MM.1S (cell line): Measurements from ENCODE around the gene PITRM1.

Experiments
- DNase-seq: peaks from one replicate; pipeline ENCODE4 v3.0.0-alpha.2; 2015
- H2AFZ ChIP-seq: fragments of 300-600 bp; sonication (generic); 2 replicates; pipeline ENCODE4 v1.6.0; 2016; ENCODE audit warnings: antibody characterized with exemption, low read length
- H3F3A ChIP-seq: fragments of 300-600 bp; sonication (generic); 2 replicates; pipeline ENCODE4 v1.6.1; 2016; ENCODE audit warnings: mild to moderate bottlenecking, antibody characterized with exemption, low read length, moderate library complexity, mixed read lengths; ENCODE audit not compliant: insufficient read depth
- H3K27ac ChIP-seq: fragments of 300-600 bp; sonication (generic); 2 replicates; pipeline ENCODE4 v1.5.1; 2016; ENCODE audit warnings: mild to moderate bottlenecking, low read length
- H3K27me3 ChIP-seq: fragments of 300-600 bp; sonication (generic); replicated peaks from 2 replicates; pipeline ENCODE4 v1.6.0; 2016; ENCODE audit warnings: low read length; ENCODE audit not compliant: insufficient read depth
- H3K36me3 ChIP-seq: fragments of 300-600 bp; sonication (generic); replicated peaks from 2 replicates; pipeline ENCODE4 v1.6.1; 2016; ENCODE audit warnings: mild to moderate bottlenecking, low read length, mixed read lengths; ENCODE audit not compliant: insufficient read depth
- H3K4me1 ChIP-seq: fragments of 300-600 bp; sonication (generic); 2 replicates; pipeline ENCODE4 v1.6.1; 2016; ENCODE audit warnings: low read length, mixed read lengths
- H3K4me2 ChIP-seq: fragments of 300-600 bp; sonication (generic); 2 replicates; pipeline ENCODE4 v1.6.0; 2016; ENCODE audit warnings: low read depth, low read length
- H3K4me3 ChIP-seq: fragments of 300-600 bp; sonication (generic); 2 replicates; pipeline ENCODE4 v1.5.1; 2016; ENCODE audit warnings: low read length, mixed read lengths
- H3K79me2 ChIP-seq: fragments of 300-600 bp; sonication (generic); 2 replicates; pipeline ENCODE4 v1.6.1; 2016; ENCODE audit warnings: mixed run types, low read length, mixed read lengths
- H3K9ac ChIP-seq: fragments of 300-600 bp; sonication (generic); 2 replicates; pipeline ENCODE4 v1.6.1; 2016; ENCODE audit warnings: low read length, mixed read lengths
- H3K9me2 ChIP-seq: fragments of 300-600 bp; sonication (generic); replicated peaks from 2 replicates; pipeline ENCODE4 v1.6.1; 2016; ENCODE audit warnings: mild to moderate bottlenecking, low read length, mixed read lengths; ENCODE audit not compliant: insufficient read depth
- H3K9me3 ChIP-seq: fragments of 300-600 bp; sonication (generic); replicated peaks from 2 replicates; pipeline ENCODE4 v1.6.1; 2016; ENCODE audit warnings: mild to moderate bottlenecking, low read length, mixed read lengths; ENCODE audit not compliant: insufficient read depth
- H4K20me1 ChIP-seq: fragments of 300-600 bp; sonication (generic); 2 replicates; pipeline ENCODE4 v1.6.1; 2016; ENCODE audit warnings: mild to moderate bottlenecking, low read length, moderate library complexity, mixed read lengths; ENCODE audit not compliant: insufficient read depth
- CTCF ChIP-seq: fragments of 300-600 bp; sonication (generic); IDR thresholded peaks from 2 replicates; pipeline ENCODE4 v1.5.1; 2016; ENCODE audit warnings: antibody characterized with exemption, low read length, mixed read lengths
- EZH2 ChIP-seq: fragments of 300-600 bp; sonication (generic); optimal IDR thresholded peaks from 2 replicates; pipeline ENCODE3; 2017; ENCODE audit warnings: low read depth, mild to moderate bottlenecking, antibody characterized with exemption, low read length, mixed read lengths
- EZH2phosphoT487 ChIP-seq: fragments of 300-600 bp; sonication (generic); IDR thresholded peaks from 2 replicates; pipeline ENCODE4 v1.6.1; 2018; ENCODE audit warnings: antibody characterized with exemption, low read length

PITRM1 gene

GRCh38 chr10:3186368-3186767 is 13.8 kb upstream of the PITRM1 start:
- Histone ChIP-seq H4K20me1 (no peaks in the 10 kb centered on the region), H3K27ac (no peak overlapping the region), H3K79me2 (no peaks in the 10 kb centered on the region), H3K9me3 (no peaks in the 10 kb centered on the region), H3K4me2 (no peak overlapping the region), H3K27me3 (no peaks in the 10 kb centered on the region), H3F3A (no peaks in the 10 kb centered on the region), H2AFZ (no peak overlapping the region), H3K9ac (no peak overlapping the region), H3K4me1 (no peaks in the 10 kb centered on the region), H3K4me3 (no peak overlapping the region), H3K9me2 (no peaks in the 10 kb centered on the region), H3K36me3 (no peaks in the 10 kb centered on the region)
- DNase-seq, result no peak
- no peak for TF ChIP-seq EZH2phosphoT487
- TF ChIP-seq EZH2, result no peak
- no peak for TF ChIP-seq CTCF

- Histone ChIP-seq H3K27me3 (no peaks in the 10 kb centered on the region), H3K36me3 (no peaks in the 10 kb centered on the region), H3K4me1 (no peaks in the 10 kb centered on the region), H3K27ac (no peak overlapping the region), H3K9me3 (no peaks in the 10 kb centered on the region), H3K9me2 (no peaks in the 10 kb centered on the region), H3K79me2 (no peaks in the 10 kb centered on the region), H3K4me2 (no peak overlapping the region), H3F3A (no peaks in the 10 kb centered on the region), H4K20me1 (no peaks in the 10 kb centered on the region), H3K4me3 (no peak overlapping the region), H2AFZ (no peak overlapping the region), H3K9ac (no peak overlapping the region)
- no peak for DNase-seq
- TF ChIP-seq EZH2 (no peak), CTCF (no peak)
Observed at GRCh38 chr10:3185386-3185785, 12.8 kb upstream of the PITRM1 start.

- no peaks in the 10 kb centered on the region for H4K20me1 ChIP-seq
- DNase-seq, result no peak
- no peaks in the 10 kb centered on the region for H3K9me3 ChIP-seq
- H2AFZ ChIP-seq, result no peak overlapping the region
- H3K4me1 ChIP-seq, result no peaks in the 10 kb centered on the region
- no peaks in the 10 kb centered on the region for H3K9me2 ChIP-seq
- no peaks in the 10 kb centered on the region for H3K36me3 ChIP-seq
- no peaks in the 10 kb centered on the region for H3K79me2 ChIP-seq
- H3K27me3 ChIP-seq, result no peaks in the 10 kb centered on the region
- no peak for TF ChIP-seq EZH2phosphoT487
- no peak for TF ChIP-seq EZH2
- no peak for TF ChIP-seq CTCF
- no peak overlapping the region for H3K27ac ChIP-seq
- H3F3A ChIP-seq, result no peaks in the 10 kb centered on the region
- no peak overlapping the region for H3K4me3 ChIP-seq
- H3K4me2 ChIP-seq, result no peak overlapping the region
- H3K9ac ChIP-seq, result no peak overlapping the region
Observed at GRCh38 chr10:3180355-3181025, 7.9 kb upstream of the PITRM1 start.
